ENCODE data around the gene MMRN1.

The MMRN1 gene

GRCh38 chr4:89909889-89910288 lies 15.2 kb downstream of the MMRN1 start:
- Histone ChIP-seq H3K27me3 (ENCODE audit: control insufficient read depth in 1 of 2, insufficient read depth in 2 of 2, low read length in 2 of 2) (no peaks in the 10 kb centered on the region), H3K27ac (ENCODE audit: low read depth, low read length) (no peak overlapping the region), H3K4me3 (ENCODE audit: low read depth in 1 of 2, low read length in 2 of 2) (no peak overlapping the region), H3K9me3 (ENCODE audit: control insufficient read depth in 1 of 2, low read length in 2 of 2) (no peaks in the 10 kb centered on the region), H3K4me1 (ENCODE audit: control insufficient read depth in 1 of 2, insufficient read depth in 2 of 2, low read length in 2 of 2) (no peaks in the 10 kb centered on the region), H3K36me3 (ENCODE audit: control insufficient read depth in 1 of 2, insufficient read depth in 2 of 2, low read length in 2 of 2) (no peaks in the 10 kb centered on the region), H3K9ac (ENCODE audit: low read depth in 1 of 2, low read length in 2 of 2) (no peak overlapping the region)

- Histone ChIP-seq H3K9me3 (ENCODE audit: control insufficient read depth in 1 of 2, low read length in 2 of 2) (no peaks in the 10 kb centered on the region), H3K36me3 (ENCODE audit: control insufficient read depth in 1 of 2, insufficient read depth in 2 of 2, low read length in 2 of 2) (no peaks in the 10 kb centered on the region), H3K9ac (ENCODE audit: low read depth in 1 of 2, low read length in 2 of 2) (no peak overlapping the region), H3K4me1 (ENCODE audit: control insufficient read depth in 1 of 2, insufficient read depth in 2 of 2, low read length in 2 of 2) (peaks cover 0 to 3% of the 10 kb centered on the region in 2 donors), H3K27me3 (ENCODE audit: control insufficient read depth in 1 of 2, insufficient read depth in 2 of 2, low read length in 2 of 2) (no peaks in the 10 kb centered on the region), H3K4me3 (ENCODE audit: low read depth in 1 of 2, low read length in 2 of 2) (no peak overlapping the region), H3K27ac (ENCODE audit: low read depth, low read length) (no peak overlapping the region)
These were observed 19.0 kb downstream of the MMRN1 start for GRCh38 chr4:89913623-89914022.

GRCh38 chr4:89914609-89915550 lies 20.2 kb downstream of the MMRN1 start:
- Histone ChIP-seq H3K27ac (ENCODE audit: low read depth, low read length) (no peak overlapping the region), H3K27me3 (ENCODE audit: control insufficient read depth in 1 of 2, insufficient read depth in 2 of 2, low read length in 2 of 2) (no peaks in the 10 kb centered on the region), H3K36me3 (ENCODE audit: control insufficient read depth in 1 of 2, insufficient read depth in 2 of 2, low read length in 2 of 2) (no peaks in the 10 kb centered on the region), H3K4me3 (ENCODE audit: low read depth in 1 of 2, low read length in 2 of 2) (no peak overlapping the region), H3K4me1 (ENCODE audit: control insufficient read depth in 1 of 2, insufficient read depth in 2 of 2, low read length in 2 of 2) (peaks cover 0 to 3% of the 10 kb centered on the region in 2 donors), H3K9ac (ENCODE audit: low read depth in 1 of 2, low read length in 2 of 2) (no peak overlapping the region), H3K9me3 (ENCODE audit: control insufficient read depth in 1 of 2, low read length in 2 of 2) (no peaks in the 10 kb centered on the region)

- H3K9me3 ChIP-seq (ENCODE audit: control insufficient read depth in 1 of 2, low read length in 2 of 2): no peaks in the 10 kb centered on the region
- H3K27me3 ChIP-seq (ENCODE audit: control insufficient read depth in 1 of 2, insufficient read depth in 2 of 2, low read length in 2 of 2): no peaks in the 10 kb centered on the region
- H3K9ac ChIP-seq (ENCODE audit: low read depth in 1 of 2, low read length in 2 of 2): no peak overlapping the region
- no peak overlapping the region for H3K27ac ChIP-seq (ENCODE audit: low read depth, low read length)
- no peaks in the 10 kb centered on the region for H3K36me3 ChIP-seq (ENCODE audit: control insufficient read depth in 1 of 2, insufficient read depth in 2 of 2, low read length in 2 of 2)
- H3K4me1 ChIP-seq (ENCODE audit: control insufficient read depth in 1 of 2, insufficient read depth in 2 of 2, low read length in 2 of 2): peaks cover 0 to 3% of the 10 kb centered on the region in 2 donors
- no peak overlapping the region for H3K4me3 ChIP-seq (ENCODE audit: low read depth in 1 of 2, low read length in 2 of 2)
These were observed 21.3 kb downstream of the MMRN1 start for GRCh38 chr4:89915937-89916336.

- no peaks in the 10 kb centered on the region for H3K9me3 ChIP-seq (ENCODE audit: control insufficient read depth in 1 of 2, low read length in 2 of 2)
- H3K27me3 ChIP-seq (ENCODE audit: control insufficient read depth in 1 of 2, insufficient read depth in 2 of 2, low read length in 2 of 2): no peaks in the 10 kb centered on the region
- H3K4me1 ChIP-seq (ENCODE audit: control insufficient read depth in 1 of 2, insufficient read depth in 2 of 2, low read length in 2 of 2): no peaks in the 10 kb centered on the region
- H3K4me3 ChIP-seq (ENCODE audit: low read depth in 1 of 2, low read length in 2 of 2): no peak overlapping the region
- H3K36me3 ChIP-seq (ENCODE audit: control insufficient read depth in 1 of 2, insufficient read depth in 2 of 2, low read length in 2 of 2): no peaks in the 10 kb centered on the region
- no peak overlapping the region for H3K9ac ChIP-seq (ENCODE audit: low read depth in 1 of 2, low read length in 2 of 2)
- no peak overlapping the region for H3K27ac ChIP-seq (ENCODE audit: low read depth, low read length)
These were observed 28.3 kb downstream of the MMRN1 start for GRCh38 chr4:89922848-89923416.

GRCh38 chr4:89928838-89929237 lies 34.2 kb downstream of the MMRN1 start:
- no peak overlapping the region for H3K27ac ChIP-seq (ENCODE audit: low read depth, low read length)
- H3K36me3 ChIP-seq (ENCODE audit: control insufficient read depth in 1 of 2, insufficient read depth in 2 of 2, low read length in 2 of 2): no peaks in the 10 kb centered on the region
- no peak overlapping the region for H3K4me3 ChIP-seq (ENCODE audit: low read depth in 1 of 2, low read length in 2 of 2)

GRCh38 chr4:89929425-89930159 lies 34.9 kb downstream of the MMRN1 start:
- H3K9ac ChIP-seq (ENCODE audit: low read depth in 1 of 2, low read length in 2 of 2): no peak overlapping the region
- H3K36me3 ChIP-seq (ENCODE audit: control insufficient read depth in 1 of 2, insufficient read depth in 2 of 2, low read length in 2 of 2): no peaks in the 10 kb centered on the region
- no peaks in the 10 kb centered on the region for H3K27me3 ChIP-seq (ENCODE audit: control insufficient read depth in 1 of 2, insufficient read depth in 2 of 2, low read length in 2 of 2)
- H3K4me3 ChIP-seq (ENCODE audit: low read depth in 1 of 2, low read length in 2 of 2): no peak overlapping the region
- H3K27ac ChIP-seq (ENCODE audit: low read depth, low read length): no peak overlapping the region
- H3K4me1 ChIP-seq (ENCODE audit: control insufficient read depth in 1 of 2, insufficient read depth in 2 of 2, low read length in 2 of 2): no peaks in the 10 kb centered on the region
- peaks cover 5 to 6% of the 10 kb centered on the region in 2 donors for H3K9me3 ChIP-seq (ENCODE audit: control insufficient read depth in 1 of 2, low read length in 2 of 2)

More at GRCh38 chr4:89928838-89929237, 34.2 kb downstream of the MMRN1 start:
- no peaks in the 10 kb centered on the region for H3K4me1 ChIP-seq (ENCODE audit: control insufficient read depth in 1 of 2, insufficient read depth in 2 of 2, low read length in 2 of 2)
- H3K9ac ChIP-seq (ENCODE audit: low read depth in 1 of 2, low read length in 2 of 2): no peak overlapping the region
- H3K27me3 ChIP-seq (ENCODE audit: control insufficient read depth in 1 of 2, insufficient read depth in 2 of 2, low read length in 2 of 2): no peaks in the 10 kb centered on the region
- peaks cover 5 to 6% of the 10 kb centered on the region in 2 donors for H3K9me3 ChIP-seq (ENCODE audit: control insufficient read depth in 1 of 2, low read length in 2 of 2)

GRCh38 chr4:89939546-89939945 lies 44.9 kb downstream of the MMRN1 start:
- Histone ChIP-seq H3K27me3 (ENCODE audit: control insufficient read depth in 1 of 2, insufficient read depth in 2 of 2, low read length in 2 of 2) (no peaks in the 10 kb centered on the region), H3K4me3 (ENCODE audit: low read depth in 1 of 2, low read length in 2 of 2) (no peak overlapping the region), H3K36me3 (ENCODE audit: control insufficient read depth in 1 of 2, insufficient read depth in 2 of 2, low read length in 2 of 2) (no peaks in the 10 kb centered on the region), H3K4me1 (ENCODE audit: control insufficient read depth in 1 of 2, insufficient read depth in 2 of 2, low read length in 2 of 2) (no peaks in the 10 kb centered on the region), H3K9ac (ENCODE audit: low read depth in 1 of 2, low read length in 2 of 2) (no peak overlapping the region), H3K27ac (ENCODE audit: low read depth, low read length) (no peak overlapping the region), H3K9me3 (ENCODE audit: control insufficient read depth in 1 of 2, low read length in 2 of 2) (no peaks in the 10 kb centered on the region)

GRCh38 chr4:89939994-89940393 lies 45.3 kb downstream of the MMRN1 start:
- H3K9ac ChIP-seq (ENCODE audit: low read depth in 1 of 2, low read length in 2 of 2): no peak overlapping the region
- H3K4me3 ChIP-seq (ENCODE audit: low read depth in 1 of 2, low read length in 2 of 2): no peak overlapping the region
- H3K27me3 ChIP-seq (ENCODE audit: control insufficient read depth in 1 of 2, insufficient read depth in 2 of 2, low read length in 2 of 2): no peaks in the 10 kb centered on the region
- no peak overlapping the region for H3K27ac ChIP-seq (ENCODE audit: low read depth, low read length)
- H3K4me1 ChIP-seq (ENCODE audit: control insufficient read depth in 1 of 2, insufficient read depth in 2 of 2, low read length in 2 of 2): no peaks in the 10 kb centered on the region
- no peaks in the 10 kb centered on the region for H3K9me3 ChIP-seq (ENCODE audit: control insufficient read depth in 1 of 2, low read length in 2 of 2)
- no peaks in the 10 kb centered on the region for H3K36me3 ChIP-seq (ENCODE audit: control insufficient read depth in 1 of 2, insufficient read depth in 2 of 2, low read length in 2 of 2)

- Histone ChIP-seq H3K9me3 (ENCODE audit: control insufficient read depth in 1 of 2, low read length in 2 of 2) (no peaks in the 10 kb centered on the region), H3K36me3 (ENCODE audit: control insufficient read depth in 1 of 2, insufficient read depth in 2 of 2, low read length in 2 of 2) (no peaks in the 10 kb centered on the region), H3K4me3 (ENCODE audit: low read depth in 1 of 2, low read length in 2 of 2) (no peak overlapping the region)
These were observed 48.2 kb downstream of the MMRN1 start for GRCh38 chr4:89942811-89943210.

More at GRCh38 chr4:89942811-89943210, 48.2 kb downstream of the MMRN1 start:
- H3K27ac ChIP-seq (ENCODE audit: low read depth, low read length): no peak overlapping the region
- no peaks in the 10 kb centered on the region for H3K4me1 ChIP-seq (ENCODE audit: control insufficient read depth in 1 of 2, insufficient read depth in 2 of 2, low read length in 2 of 2)
- no peaks in the 10 kb centered on the region for H3K27me3 ChIP-seq (ENCODE audit: control insufficient read depth in 1 of 2, insufficient read depth in 2 of 2, low read length in 2 of 2)
- no peak overlapping the region for H3K9ac ChIP-seq (ENCODE audit: low read depth in 1 of 2, low read length in 2 of 2)
